Left ventricle myocardium inferior (tissue), 1 donor: ENCODE data around the gene ZNF394. TPM values are rescaled to one million over a fixed set of nuclear protein-coding genes. Genes with fewer than 3 reads are reported as not detected.

ENCODE experiments used
- DNase-seq: peaks from one replicate; pipeline ENCODE4 v3.0.0-alpha.2; 2020
- H3K27ac ChIP-seq: fragments of 200-600 bp; replicated peaks from 2 replicates; pipeline ENCODE4 v1.8.0; 2021
- H3K27me3 ChIP-seq: fragments of 200-600 bp; 2 replicates; pipeline ENCODE4 v1.8.0; 2021; ENCODE audit warnings: low read depth
- H3K36me3 ChIP-seq: fragments of 200-600 bp; 2 replicates; pipeline ENCODE4 v1.8.0; 2021
- H3K4me1 ChIP-seq: fragments of 200-600 bp; 2 replicates; pipeline ENCODE4 v1.8.0; 2021
- H3K4me3 ChIP-seq: fragments of 200-600 bp; 2 replicates; pipeline ENCODE4 v1.8.0; 2021; ENCODE audit warnings: mild to moderate bottlenecking, moderate library complexity
- H3K9me3 ChIP-seq: fragments of 200-600 bp; replicated peaks from 2 replicates; pipeline ENCODE4 v1.8.0; 2021
- CTCF ChIP-seq: fragments of 200-600 bp; IDR thresholded peaks from 2 replicates; pipeline ENCODE4 v1.8.0; 2021; ENCODE audit warnings: antibody characterized with exemption, mild to moderate bottlenecking, borderline replicate concordance
- intact Hi-C: fragments of 100-400 bp; cut with micrococcal nuclease; formaldehyde crosslinking; loops from one replicate; pipeline ENCODE4 v1.11.0; 2022
- total RNA-seq: library from RNA; stranded (reverse); fragmentation: NEBNext Ultra II Directional; extraction: Animal tissue kit (Norgen Biotek cat#: 25700); gene quantifications from one replicate; pipeline ENCODE4 v1.2.1, GENCODE V29; 2021
- donor health status: DM: no; HTN: yes; CAD: no; lungs with severe emphysema.

ZNF394 gene
- total RNA-seq, 1 donor from 2014 or later = 15.6 TPM

- H3K4me3 ChIP-seq = no peak overlapping the region
- no peaks in the 10 kb centered on the region for H3K9me3 ChIP-seq
- H3K4me1 ChIP-seq = peaks cover 83% of the 10 kb centered on the region
- TF ChIP-seq CTCF = no peak
- intact Hi-C loops = no loop called here
- no peaks in the 10 kb centered on the region for H3K27me3 ChIP-seq
- no peak overlapping the region for H3K27ac ChIP-seq
- peaks cover 63% of the 10 kb centered on the region for H3K36me3 ChIP-seq
- DNase-seq = no peak
These were observed 38.9 kb downstream of the ZNF394 start for GRCh38 chr7:99461221-99461620.

- H3K9me3 ChIP-seq = no peaks in the 10 kb centered on the region
- peaks cover 68% of the 10 kb centered on the region for H3K36me3 ChIP-seq
- H3K4me1 ChIP-seq = peaks cover 79% of the 10 kb centered on the region
- DNase-seq = no peak
- TF ChIP-seq CTCF = no peak
- H3K4me3 ChIP-seq = no peak overlapping the region
- H3K27ac ChIP-seq = peak overlapping the region; percentile 25
- H3K27me3 ChIP-seq = no peaks in the 10 kb centered on the region
- intact Hi-C loops = no loop called here
These were observed 39.4 kb downstream of the ZNF394 start for GRCh38 chr7:99460651-99461050.

GRCh38 chr7:99459087-99459486 is 41.0 kb downstream of the ZNF394 start:
- Histone ChIP-seq H3K27me3 (no peaks in the 10 kb centered on the region), H3K9me3 (no peaks in the 10 kb centered on the region), H3K4me3 (no peak overlapping the region), H3K27ac (no peak overlapping the region), H3K4me1 (peaks cover 64% of the 10 kb centered on the region), H3K36me3 (peaks cover 82% of the 10 kb centered on the region)
- no peak for DNase-seq
- intact Hi-C loops = no loop called here
- no peak for TF ChIP-seq CTCF

- no peaks in the 10 kb centered on the region for H3K9me3 ChIP-seq
- intact Hi-C loops = no loop called here
- no peak for DNase-seq
- no peak overlapping the region for H3K4me3 ChIP-seq
- no peaks in the 10 kb centered on the region for H3K27me3 ChIP-seq
- TF ChIP-seq CTCF = no peak
- H3K27ac ChIP-seq = no peak overlapping the region
- peaks cover 53% of the 10 kb centered on the region for H3K4me1 ChIP-seq
- peaks cover 81% of the 10 kb centered on the region for H3K36me3 ChIP-seq
These were observed 42.2 kb downstream of the ZNF394 start for GRCh38 chr7:99457650-99458493.

GRCh38 chr7:99457050-99457649 is 42.9 kb downstream of the ZNF394 start:
- Histone ChIP-seq H3K27ac (no peak overlapping the region), H3K4me1 (peaks cover 53% of the 10 kb centered on the region), H3K27me3 (no peaks in the 10 kb centered on the region), H3K4me3 (no peak overlapping the region), H3K9me3 (no peaks in the 10 kb centered on the region), H3K36me3 (peaks cover 81% of the 10 kb centered on the region)
- TF ChIP-seq CTCF = no peak
- no peak for DNase-seq
- intact Hi-C loops = no loop called here
